GM12801 (cell line): ENCODE measurements around the gene PGF.

ENCODE experiments used
- TF ChIP-seq, protein P1 (sequence below): IDR thresholded peaks from one replicate; pipeline ENCODE4 v1.5.1; 2011; ENCODE audit warnings: control low read depth; ENCODE audit not compliant: insufficient read length; ENCODE audit errors: extremely low read depth

PGF gene

GRCh38 chr14:74911704-74912103, 43.7 kb downstream of the PGF start:
- TF ChIP-seq, protein P1, sequence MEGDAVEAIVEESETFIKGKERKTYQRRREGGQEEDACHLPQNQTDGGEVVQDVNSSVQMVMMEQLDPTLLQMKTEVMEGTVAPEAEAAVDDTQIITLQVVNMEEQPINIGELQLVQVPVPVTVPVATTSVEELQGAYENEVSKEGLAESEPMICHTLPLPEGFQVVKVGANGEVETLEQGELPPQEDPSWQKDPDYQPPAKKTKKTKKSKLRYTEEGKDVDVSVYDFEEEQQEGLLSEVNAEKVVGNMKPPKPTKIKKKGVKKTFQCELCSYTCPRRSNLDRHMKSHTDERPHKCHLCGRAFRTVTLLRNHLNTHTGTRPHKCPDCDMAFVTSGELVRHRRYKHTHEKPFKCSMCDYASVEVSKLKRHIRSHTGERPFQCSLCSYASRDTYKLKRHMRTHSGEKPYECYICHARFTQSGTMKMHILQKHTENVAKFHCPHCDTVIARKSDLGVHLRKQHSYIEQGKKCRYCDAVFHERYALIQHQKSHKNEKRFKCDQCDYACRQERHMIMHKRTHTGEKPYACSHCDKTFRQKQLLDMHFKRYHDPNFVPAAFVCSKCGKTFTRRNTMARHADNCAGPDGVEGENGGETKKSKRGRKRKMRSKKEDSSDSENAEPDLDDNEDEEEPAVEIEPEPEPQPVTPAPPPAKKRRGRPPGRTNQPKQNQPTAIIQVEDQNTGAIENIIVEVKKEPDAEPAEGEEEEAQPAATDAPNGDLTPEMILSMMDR: no peak

- TF ChIP-seq, protein P1: no peak
Measured at GRCh38 chr14:74911221-74911620, 44.2 kb downstream of the PGF start.

DNA sequence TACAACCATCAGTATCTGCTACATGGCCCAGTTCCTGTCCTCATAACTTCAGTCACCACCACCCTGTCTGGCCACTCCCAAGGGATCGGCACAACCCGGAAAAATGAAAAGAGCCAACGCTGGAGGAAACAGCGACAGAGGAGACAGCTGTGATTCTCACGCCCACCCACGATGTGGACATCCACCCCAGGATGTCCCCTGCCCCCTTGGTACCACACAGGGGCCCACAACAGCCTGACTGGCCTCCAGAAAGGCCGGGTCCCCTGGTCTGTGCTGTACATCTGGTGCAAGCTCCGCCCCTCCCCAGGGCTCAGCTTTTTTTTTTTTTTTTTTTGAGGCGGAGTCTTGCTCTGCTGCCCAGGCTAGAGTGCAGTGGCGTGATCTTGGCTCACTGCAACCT, 44.8 kb downstream of the PGF start:
- TF ChIP-seq, protein P1: no peak

GRCh38 chr14:74909911-74910310, 45.5 kb downstream of the PGF start:
- TF ChIP-seq, protein P1: no peak

DNA sequence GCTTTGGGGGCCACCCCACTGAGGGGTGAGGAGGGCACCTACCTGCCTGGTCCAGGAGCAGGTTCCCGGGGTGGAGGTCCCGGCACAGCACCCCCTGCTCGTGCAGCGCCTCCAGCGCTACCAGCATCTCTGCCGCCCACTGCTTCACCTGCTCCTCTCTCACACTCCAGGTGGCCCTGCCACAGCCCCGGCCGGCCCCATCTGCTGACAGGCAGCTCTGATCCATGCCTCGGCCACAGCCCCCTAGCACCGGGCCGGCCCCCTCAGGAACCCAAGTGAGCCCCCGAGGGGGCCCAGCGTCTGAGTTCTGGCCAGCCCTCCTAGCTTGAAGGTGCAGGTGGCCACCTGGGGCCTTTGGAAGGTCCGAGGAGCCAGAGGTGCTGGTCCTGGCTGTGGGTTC, 45.9 kb downstream of the PGF start:
- TF ChIP-seq, protein P1: no peak

GRCh38 chr14:74908861-74909341, 46.5 kb downstream of the PGF start:
- TF ChIP-seq, protein P1: no peak

DNA sequence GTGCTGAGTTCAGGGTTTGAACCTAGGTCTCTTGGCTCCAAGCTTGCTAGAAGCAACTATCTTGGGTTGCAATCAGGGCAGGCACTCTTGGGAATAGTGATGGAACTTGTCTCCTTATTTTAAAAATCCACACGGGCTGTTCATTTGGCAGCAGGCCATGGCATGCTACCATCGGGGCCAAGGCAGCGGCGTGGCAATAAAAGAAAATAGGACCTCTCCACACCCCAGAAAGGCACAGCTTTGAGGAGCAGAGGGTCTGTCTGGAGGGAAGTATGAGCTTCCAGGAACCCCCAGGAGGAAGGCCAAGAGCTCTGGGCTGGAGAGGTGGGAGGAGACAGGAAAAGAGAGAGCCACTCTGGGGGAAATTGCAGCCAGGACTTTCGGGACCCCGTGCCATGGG, 47.7 kb downstream of the PGF start:
- TF ChIP-seq, protein P1: no peak
